Panc1 (cell line): Measurements from ENCODE around the gene SLC22A15. TPM values are rescaled to one million over a fixed set of nuclear protein-coding genes. Genes with fewer than 3 reads are reported as not detected.

Experiments used
- ATAC-seq: fragments of 200-7000 bp; cut with Tn5 transposase; 2 replicates; pipeline ENCODE4 v1.9.1; 2020; ENCODE audit warnings: mild to moderate bottlenecking, moderate library complexity
- BruUV-seq: library from RNA; stranded (reverse); fragments of 400-500 nt; replicated peaks from 2 replicates; lab custom pipeline; 2021; lab: Mats Ljungman, UMichigan
- CTCF ChIA-PET: fragments of 300-600 bp; sonication (Branson Sonifier 250); formaldehyde crosslinking; loops from one replicate; lab custom pipeline; 2022; ENCODE audit warnings: antibody characterized with exemption; lab: Charles Lee
- POLR2A ChIA-PET: fragments of 300-600 bp; sonication (Branson Sonifier 250); formaldehyde crosslinking; loops from one replicate; lab custom pipeline; 2022; ENCODE audit warnings: antibody characterized with exemption; lab: Charles Lee
- DNase-seq: peaks from one replicate; pipeline ENCODE4 v3.0.0-alpha.2; 2010; ENCODE audit warnings: low read depth, low spot score
- H3K27ac ChIP-seq: 2 replicates; pipeline ENCODE4 v1.5.1; 2011; ENCODE audit warnings: mild to moderate bottlenecking, low read length, inconsistent platforms
- H3K27me3 ChIP-seq: fragments of 200-500 bp; sonication (Bioruptor generic); 2 replicates; pipeline ENCODE4 v1.6.0; 2014; ENCODE audit warnings: low read length, inconsistent platforms; ENCODE audit not compliant: control insufficient read depth, insufficient read depth
- H3K36me3 ChIP-seq: fragments of 200-500 bp; sonication (Bioruptor generic); 2 replicates; pipeline ENCODE4 v1.5.1; 2014; ENCODE audit warnings: inconsistent platforms, mild to moderate bottlenecking, low read length, moderate library complexity; ENCODE audit not compliant: control insufficient read depth, insufficient read depth
- H3K4me1 ChIP-seq: 2 replicates; pipeline ENCODE4 v1.5.1; 2011; ENCODE audit warnings: inconsistent platforms, mild to moderate bottlenecking, low read length, moderate library complexity; ENCODE audit not compliant: control insufficient read depth, insufficient read depth
- H3K4me3 ChIP-seq, 2 experiments: 2 replicates each; pipeline ENCODE4 v1.5.1; 2011 to 2012; ENCODE audit warnings: low read depth in 2 of 2, low read length in 2 of 2, mild to moderate bottlenecking in 2 of 2, inconsistent platforms in 1 of 2, moderate library complexity in 1 of 2
- H3K9me3 ChIP-seq: fragments of 200-500 bp; sonication (Bioruptor generic); 2 replicates; pipeline ENCODE4 v1.5.1; 2014; ENCODE audit warnings: low read depth, mild to moderate bottlenecking, inconsistent platforms, low read length, moderate library complexity; ENCODE audit not compliant: control insufficient read depth, insufficient read depth
- CTCF ChIP-seq: fragments of 450-650 bp; IDR thresholded peaks from 2 replicates; pipeline ENCODE4 v1.5.1; 2017; ENCODE audit warnings: mild to moderate bottlenecking
- POLR2AphosphoS5 ChIP-seq: IDR thresholded peaks from 2 replicates; pipeline ENCODE4 v1.6.1; 2012; ENCODE audit warnings: mild to moderate bottlenecking, low read depth, low read length, moderate library complexity
- REST ChIP-seq, 2 experiments: IDR thresholded peaks; 2 replicates each; pipeline ENCODE4 v1.6.1; 2011 to 2012; ENCODE audit warnings: low read depth in 2 of 2, control low read depth in 1 of 2, low read length in 1 of 2, mild to moderate bottlenecking in 1 of 2, moderate library complexity in 1 of 2; ENCODE audit not compliant: insufficient read depth in 1 of 2
- SIN3A ChIP-seq: IDR thresholded peaks from 2 replicates; pipeline ENCODE4 v1.6.1; 2012; ENCODE audit warnings: low read depth, mild to moderate bottlenecking, low read length, moderate library complexity, borderline replicate concordance; ENCODE audit not compliant: insufficient read depth
- TCF7L2 ChIP-seq: IDR thresholded peaks from 2 replicates; pipeline ENCODE4 v1.6.1; 2011; ENCODE audit warnings: mild to moderate bottlenecking, low read depth, low read length, inconsistent platforms
- in situ Hi-C: cut with HindIII; loops from 2 replicates; pipeline ENCODE4 v1.10.0; 2016; ENCODE audit warnings: low sequenced_read_pairs, low pct_unique_long_range_greater_than_20kb
- intact Hi-C: fragments of 100-400 bp; cut with micrococcal nuclease; formaldehyde crosslinking; loops from one replicate; pipeline ENCODE4 v1.10.0; 2022; ENCODE audit not compliant: unreplicated experiment
- total RNA-seq: library from RNA; stranded (reverse); gene quantifications from one replicate; pipeline ENCODE4 v1.2.1, GENCODE V29; 2021; ENCODE audit not compliant: unreplicated experiment

The SLC22A15 gene
- total RNA-seq, 1 experiment from 2014 or later = 0.21 TPM

- Histone ChIP-seq H3K27ac (no peak overlapping the region), H3K9me3 (no peaks in the 10 kb centered on the region), H3K4me3 (no peak overlapping the region), H3K36me3 (no peaks in the 10 kb centered on the region), H3K27me3 (peaks cover 4% of the 10 kb centered on the region), H3K4me1 (no peaks in the 10 kb centered on the region)
- ATAC-seq = no peak
- intact Hi-C loops (loop anchor here (10.0 kb wide), 1 partner anchor 175 kb away; no protein-coding TSS in a partner anchor), in situ Hi-C loops (no loop called here)
- DNase-seq = no peak
- BruUV-seq = no TSS peak
- POLR2A ChIA-PET = no interaction called here
- CTCF ChIA-PET = no interaction called here
- TF ChIP-seq REST (IDR thresholded peaks at IDR 0.05; ENCODE audit: insufficient read depth in 1 of 2, low read depth in 2 of 2, low read length in 1 of 2) (no peak), TCF7L2 (no peak)
Measured at GRCh38 chr1:115980156-115980555, 3.8 kb downstream of the SLC22A15 start.

- Histone ChIP-seq H3K36me3 (no peaks in the 10 kb centered on the region), H3K4me3 (no peak overlapping the region), H3K27me3 (peaks cover 4% of the 10 kb centered on the region), H3K4me1 (no peaks in the 10 kb centered on the region), H3K9me3 (no peaks in the 10 kb centered on the region), H3K27ac (no peak overlapping the region)
- CTCF ChIA-PET = interaction anchor here (0.6 to 1.1 kb wide), 4 partner anchors 47 to 210 kb away, joined by 4 to 6 read pairs (median 4); no protein-coding TSS in a partner anchor
- DNase-seq = peak; percentile 28
- BruUV-seq = no TSS peak
- ATAC-seq = no peak
- POLR2A ChIA-PET = no interaction called here
- in situ Hi-C loops = no loop called here
- TF ChIP-seq REST (IDR thresholded peaks at IDR 0.05; ENCODE audit: insufficient read depth in 1 of 2, low read depth in 2 of 2, low read length in 1 of 2) (no peak), SIN3A (no peak), POLR2AphosphoS5 (no peak), CTCF (peak; percentile 72), TCF7L2 (no peak)
- intact Hi-C loops = loop anchor here (10.0 kb wide), 1 partner anchor 176 kb away; no protein-coding TSS in a partner anchor
Measured at GRCh38 chr1:115980998-115981993, 5.0 kb downstream of the SLC22A15 start.
